Measurements from ENCODE around the gene EEF2K.

Gene EEF2K

DNA sequence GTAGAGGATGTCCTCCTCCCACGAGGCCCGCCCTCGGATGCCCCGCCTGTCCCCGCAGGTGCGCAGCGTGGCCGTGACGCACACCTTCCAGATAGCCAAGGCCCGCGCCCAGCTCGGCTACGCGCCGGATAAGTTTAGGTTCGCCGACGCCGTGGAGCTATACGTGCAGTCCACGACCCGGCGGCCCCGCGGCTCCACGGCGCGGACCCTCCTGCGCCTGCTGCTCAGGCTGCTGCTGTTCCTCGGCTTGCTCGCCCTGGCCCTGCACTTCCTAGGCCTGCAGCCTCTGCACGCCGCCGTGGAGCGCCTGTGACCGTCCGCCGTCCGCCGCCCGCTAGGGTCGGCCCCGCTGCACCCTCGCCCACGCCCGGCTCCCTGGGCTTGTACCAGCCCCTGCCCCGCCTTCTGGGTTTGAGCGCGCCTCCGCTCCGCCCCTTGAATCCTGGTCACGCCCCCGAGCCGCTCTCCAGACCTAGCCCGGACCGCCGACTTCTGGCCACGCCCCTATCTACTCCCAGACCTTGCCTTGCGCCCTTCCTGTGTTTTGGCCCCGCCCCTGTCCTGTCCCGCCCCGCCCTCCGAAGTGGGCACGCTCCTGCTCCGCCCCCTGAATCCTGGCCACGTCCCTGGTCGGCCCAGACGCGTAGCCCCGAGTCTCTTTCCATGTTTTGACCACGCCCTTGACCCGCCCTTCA, 15.8 kb upstream of the EEF2K start:
- TF ChIP-seq, protein P1, sequence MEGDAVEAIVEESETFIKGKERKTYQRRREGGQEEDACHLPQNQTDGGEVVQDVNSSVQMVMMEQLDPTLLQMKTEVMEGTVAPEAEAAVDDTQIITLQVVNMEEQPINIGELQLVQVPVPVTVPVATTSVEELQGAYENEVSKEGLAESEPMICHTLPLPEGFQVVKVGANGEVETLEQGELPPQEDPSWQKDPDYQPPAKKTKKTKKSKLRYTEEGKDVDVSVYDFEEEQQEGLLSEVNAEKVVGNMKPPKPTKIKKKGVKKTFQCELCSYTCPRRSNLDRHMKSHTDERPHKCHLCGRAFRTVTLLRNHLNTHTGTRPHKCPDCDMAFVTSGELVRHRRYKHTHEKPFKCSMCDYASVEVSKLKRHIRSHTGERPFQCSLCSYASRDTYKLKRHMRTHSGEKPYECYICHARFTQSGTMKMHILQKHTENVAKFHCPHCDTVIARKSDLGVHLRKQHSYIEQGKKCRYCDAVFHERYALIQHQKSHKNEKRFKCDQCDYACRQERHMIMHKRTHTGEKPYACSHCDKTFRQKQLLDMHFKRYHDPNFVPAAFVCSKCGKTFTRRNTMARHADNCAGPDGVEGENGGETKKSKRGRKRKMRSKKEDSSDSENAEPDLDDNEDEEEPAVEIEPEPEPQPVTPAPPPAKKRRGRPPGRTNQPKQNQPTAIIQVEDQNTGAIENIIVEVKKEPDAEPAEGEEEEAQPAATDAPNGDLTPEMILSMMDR (IDR thresholded peaks at IDR 0.05; ENCODE audit: low read depth, low read length), result no peak
- DNase-seq (ENCODE audit: extremely low read depth, low read depth), result no peak

GRCh38 chr16:22190776-22191531, 15.1 kb upstream of the EEF2K start:
- TF ChIP-seq, protein P1 (IDR thresholded peaks at IDR 0.05; ENCODE audit: low read depth, low read length), result no peak
- DNase-seq (ENCODE audit: extremely low read depth, low read depth), result peak; percentile 100

DNA sequence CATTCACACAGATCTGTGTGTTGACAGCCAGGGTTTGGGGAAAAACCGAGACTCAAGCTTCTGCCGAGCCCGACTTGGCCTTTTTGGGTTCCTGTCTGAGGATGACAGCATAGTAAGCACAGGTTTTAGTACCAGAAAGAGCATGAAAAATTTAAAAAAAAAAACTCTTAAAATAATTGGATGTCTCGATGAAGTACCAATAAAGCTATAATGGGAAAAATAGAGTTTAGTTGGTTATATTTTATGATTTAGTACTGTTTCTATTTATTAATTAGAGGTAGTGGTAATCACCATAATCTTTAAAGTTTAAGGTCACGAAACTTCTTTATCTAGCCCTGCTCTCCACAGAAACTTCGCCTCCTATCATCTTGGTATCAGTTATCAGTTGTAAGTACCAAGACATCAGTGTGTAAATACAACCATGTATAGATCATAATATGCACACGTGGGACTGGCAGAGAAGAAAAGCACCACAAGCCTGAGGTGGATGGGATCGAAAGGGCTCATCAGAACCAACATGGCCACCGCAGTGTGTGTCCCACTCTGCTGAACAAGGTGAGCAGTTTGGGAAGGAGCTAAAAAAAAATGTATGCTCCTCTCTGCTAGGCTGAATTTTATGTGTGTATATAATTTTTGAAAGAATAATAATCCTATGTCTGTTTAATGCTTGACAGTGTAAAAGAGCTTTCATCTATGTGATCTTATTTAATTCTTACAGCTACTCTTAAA, 14.4 kb upstream of the EEF2K start:
- no peak for DNase-seq (ENCODE audit: extremely low read depth, low read depth)
- TF ChIP-seq, protein P1 (IDR thresholded peaks at IDR 0.05; ENCODE audit: low read depth, low read length), result no peak

DNA sequence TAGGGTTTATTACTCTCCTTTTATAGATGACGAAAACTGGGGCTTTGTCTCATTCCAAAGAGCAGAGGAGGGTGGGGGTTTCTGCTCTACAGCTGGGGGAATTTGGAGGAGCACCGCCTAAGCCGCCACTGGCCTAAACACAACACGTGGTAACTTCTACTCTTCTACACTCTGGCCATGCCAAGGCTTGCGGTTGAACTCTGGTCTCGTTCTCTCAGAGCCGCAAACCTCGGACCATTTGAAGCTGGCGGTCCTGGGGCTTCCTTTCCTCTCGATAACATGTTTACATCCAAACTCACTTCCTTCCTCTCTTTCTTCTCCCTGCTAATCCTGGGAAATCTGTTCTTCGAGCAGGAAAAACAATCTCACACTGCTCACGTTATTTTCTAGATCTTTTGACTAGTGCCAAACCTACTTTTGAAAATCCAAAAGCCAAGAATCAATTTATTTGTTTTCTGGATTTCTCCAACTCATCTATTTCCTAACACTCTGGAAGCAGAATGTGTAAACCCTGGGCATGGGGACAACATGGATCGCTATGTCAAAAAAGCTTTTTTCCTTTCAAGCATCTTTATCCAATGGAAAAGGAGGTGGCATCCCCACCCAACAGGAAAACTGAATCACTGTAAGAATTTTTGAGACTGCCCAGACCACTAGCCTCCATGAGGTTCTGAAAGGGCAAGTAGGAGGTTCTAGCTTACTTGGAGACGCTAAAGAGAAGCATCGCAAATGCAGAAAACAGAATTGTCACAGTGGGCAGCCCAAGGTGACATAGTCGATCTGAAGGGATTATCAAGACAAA, 13.6 kb upstream of the EEF2K start:
- peak; percentile 82 for DNase-seq (ENCODE audit: extremely low read depth, low read depth)
- TF ChIP-seq, protein P1 (IDR thresholded peaks at IDR 0.05; ENCODE audit: low read depth, low read length), result no peak

- no peak for DNase-seq (ENCODE audit: extremely low read depth, low read depth)
- TF ChIP-seq, protein P1 (IDR thresholded peaks at IDR 0.05; ENCODE audit: low read depth, low read length), result no peak
Observed at GRCh38 chr16:22193063-22193411, 13.0 kb upstream of the EEF2K start.

GRCh38 chr16:22194707-22195444, 11.2 kb upstream of the EEF2K start:
- no peak for DNase-seq (ENCODE audit: extremely low read depth, low read depth)
- TF ChIP-seq, protein P1 (IDR thresholded peaks at IDR 0.05; ENCODE audit: low read depth, low read length), result no peak
